ENCODE measurements around the gene SUN1.
"Not testable (repeated sequence)": the region's sequence is repeated elsewhere in the genome, so short reads cannot be mapped to it uniquely, and the experiment has no call there.

Gene SUN1

GRCh38 chr7:803243-803635, 29.0 kb upstream of the SUN1 start:
- no peak for DNase-seq (ENCODE audit: low spot score)

- not testable (repeated sequence) for DNase-seq (ENCODE audit: low spot score)
Observed at GRCh38 chr7:803796-804195, 28.5 kb upstream of the SUN1 start.

- DNase-seq (ENCODE audit: low spot score) = no peak
Observed at GRCh38 chr7:805261-805660, 27.0 kb upstream of the SUN1 start.

- DNase-seq (ENCODE audit: low spot score) = no peak
Observed at GRCh38 chr7:815284-816216, 16.7 kb upstream of the SUN1 start.

GRCh38 chr7:816300-816750, 16.0 kb upstream of the SUN1 start:
- DNase-seq (ENCODE audit: low spot score) = peak; percentile 97

GRCh38 chr7:816751-817671, 15.3 kb upstream of the SUN1 start:
- no peak for DNase-seq (ENCODE audit: low spot score)

- DNase-seq (ENCODE audit: low spot score) = no peak
Observed at GRCh38 chr7:818031-818699, 14.1 kb upstream of the SUN1 start.

GRCh38 chr7:820341-820740, 11.9 kb upstream of the SUN1 start:
- no peak for DNase-seq (ENCODE audit: low spot score)

GRCh38 chr7:821688-822087, 10.6 kb upstream of the SUN1 start:
- no peak for DNase-seq (ENCODE audit: low spot score)

- no peak for DNase-seq (ENCODE audit: low spot score)
Observed at GRCh38 chr7:822692-823276, 9.5 kb upstream of the SUN1 start.

GRCh38 chr7:823649-824048, 8.6 kb upstream of the SUN1 start:
- DNase-seq (ENCODE audit: low spot score) = no peak

GRCh38 chr7:824081-824480, 8.2 kb upstream of the SUN1 start:
- DNase-seq (ENCODE audit: low spot score) = no peak

GRCh38 chr7:824664-825063, 7.6 kb upstream of the SUN1 start:
- DNase-seq (ENCODE audit: low spot score) = no peak

GRCh38 chr7:825386-825785, 6.9 kb upstream of the SUN1 start:
- DNase-seq (ENCODE audit: low spot score) = no peak

- DNase-seq (ENCODE audit: low spot score) = no peak
Observed at GRCh38 chr7:826230-826917, 5.9 kb upstream of the SUN1 start.

- no peak for DNase-seq (ENCODE audit: low spot score)
Observed at GRCh38 chr7:828793-829561, 3.3 kb upstream of the SUN1 start.

GRCh38 chr7:830069-830468, 2.2 kb upstream of the SUN1 start:
- DNase-seq (ENCODE audit: low spot score) = no peak

- no peak for DNase-seq (ENCODE audit: low spot score)
Observed at GRCh38 chr7:831596-832166, 595 bp upstream of the SUN1 start.

GRCh38 chr7:832968-833424, 720 bp downstream of the SUN1 start:
- DNase-seq (ENCODE audit: low spot score) = no peak

Data from putamen (tissue), 1 donor.